K562 (cell line): ENCODE measurements around the gene NKIRAS1. TPM values are rescaled to one million over a fixed set of nuclear protein-coding genes. Genes with fewer than 3 reads are reported as not detected.
A peak's percentile ranks its signal among the peaks of the same experiment; 100 is the strongest.

Experiments
- ARID1B ChIP-seq: fragments of 450-650 bp; IDR thresholded peaks from 2 replicates; pipeline ENCODE4 v1.6.1; 2016; ENCODE audit warnings: antibody characterized with exemption, mild to moderate bottlenecking, inconsistent platforms
- ATF3 ChIP-seq, 2 experiments: fragments of 450-650 bp in 1 of 2; sonication (generic) in 1 of 2; formaldehyde crosslinking in 1 of 2; IDR thresholded peaks in 1 of 2; conservative IDR thresholded peaks in 1 of 2; 2 replicates each; pipeline versions ENCODE4 v1.6.1 to v1.8.1; 2016 to 2023; ENCODE audit warnings: mild to moderate bottlenecking in 2 of 2, moderate library complexity in 2 of 2, inconsistent platforms in 1 of 2, missing genetic modification reagents in 1 of 2
- CHCHD3 ChIP-seq: fragments of 250-450 bp; sonication (Bioruptor Pico); IDR thresholded peaks from 2 replicates; pipeline ENCODE4 v2.1.2; 2022; ENCODE audit warnings: mild to moderate bottlenecking
- GABPB2 ChIP-seq: fragments of 250-450 bp; sonication (Bioruptor Pico); conservative IDR thresholded peaks from 2 replicates; pipeline ENCODE4 v1.5.1; 2021; ENCODE audit warnings: mild to moderate bottlenecking
- GTF2F1 ChIP-seq: IDR thresholded peaks from 2 replicates; pipeline ENCODE4 v1.6.1; 2011; ENCODE audit warnings: low read depth, low read length, improper control_type of control experiment
- MCM3 ChIP-seq: fragments of 450-650 bp; IDR thresholded peaks from 2 replicates; pipeline ENCODE4 v1.6.1; 2016
- NFYB ChIP-seq: IDR thresholded peaks from 2 replicates; pipeline ENCODE4 v1.6.1; 2011; ENCODE audit warnings: mild to moderate bottlenecking, moderate library complexity; ENCODE audit not compliant: insufficient read length; ENCODE audit errors: extremely low read depth
- RFX7 ChIP-seq: fragments of 250-450 bp; sonication (Bioruptor Pico); IDR thresholded peaks from 2 replicates; pipeline ENCODE4 v1.5.1; 2021; ENCODE audit warnings: mild to moderate bottlenecking
- SMARCB1 ChIP-seq: IDR thresholded peaks from 2 replicates; pipeline ENCODE4 v1.6.1; 2011; ENCODE audit warnings: improper control_type of control experiment, low read depth; ENCODE audit not compliant: insufficient read length
- VEZF1 ChIP-seq: fragments of 200-800 bp; sonication (Bioruptor generic); IDR thresholded peaks from 2 replicates; pipeline ENCODE4 v1.6.1; 2017; ENCODE audit warnings: missing genetic modification characterization, missing compliant biosample characterization
- ZBTB5 ChIP-seq: fragments of 450-650 bp; IDR thresholded peaks from 2 replicates; pipeline ENCODE4 v1.6.1; 2017; ENCODE audit warnings: antibody characterized with exemption
- ZNF407 ChIP-seq: fragments of 450-650 bp; IDR thresholded peaks from 2 replicates; pipeline ENCODE4 v1.6.1; 2016; ENCODE audit warnings: low read depth
- ZNF584 ChIP-seq: fragments of 200-800 bp; sonication (Bioruptor generic); IDR thresholded peaks from 2 replicates; pipeline ENCODE4 v1.6.1; 2016; ENCODE audit warnings: low read depth, mild to moderate bottlenecking, missing genetic modification characterization, missing compliant biosample characterization
- polyA plus RNA-seq, 8 experiments: library from polyadenylated mRNA; depleted of rRNA in 4 of 8; stranded (reverse) in 5 of 8; unstranded in 3 of 8; fragments of >200 nt; fragmentation: Nextera tagmentation in 2 of 8; fragmentation: Illumina TruSeq in 1 of 8; extraction: Ambion mirVana in 2 of 8; extraction: Trizol in 1 of 8; gene quantifications; 2 replicates each; pipeline versions ENCODE4 v1.2.1 to v1.2.3, GENCODE V29; 2011 to 2014; ENCODE audit warnings: inconsistent platforms in 1 of 8, missing spikeins in 1 of 8
- total RNA-seq, 7 experiments: library from RNA; depleted of rRNA in 6 of 7; stranded (reverse); fragments of >200 nt in 6 of 7; fragmentation: Illumina TruSeq in 2 of 7; extraction: Trizol in 2 of 7; gene quantifications; 2 replicates each; pipeline versions ENCODE4 v1.2.1 to v1.2.3, GENCODE V29; 2011 to 2021; ENCODE audit warnings: low replicate concordance in 1 of 7

NKIRAS1 gene
- total and polyA plus RNA-seq, 9 of the 15 experiments (the other 6 are each of a cell fraction or from before 2014, with no cell fraction given): 5.1 to 10.3 (median 6.3) TPM

- TF ChIP-seq VEZF1 (CRISPR knock-in tag) (peak; percentile 92), GABPB2 (CRISPR knock-in tag) (no peak), ZBTB5 (no peak), ARID1B (peak; percentile 63), RFX7 (no peak), ATF3 (IDR thresholded peaks at IDR 0.05) (no peak), ATF3 (CRISPR knock-in tag; conservative IDR thresholded peaks at IDR 0.05) (peak; percentile 90), GTF2F1 (peak; percentile 93), MCM3 (no peak), ZNF407 (no peak), NFYB (no peak), CHCHD3 (CRISPR knock-in tag) (peak; percentile 96), SMARCB1 (no peak), ZNF584 (no peak)
Measured at GRCh38 chr3:23916886-23917678, at the start of gene NKIRAS1, which contains the start of gene RPL15 (continued).
